Measurements from ENCODE around the gene LRRFIP1.
A peak's percentile ranks its signal among the peaks of the same experiment; 100 is the strongest.

DNA sequence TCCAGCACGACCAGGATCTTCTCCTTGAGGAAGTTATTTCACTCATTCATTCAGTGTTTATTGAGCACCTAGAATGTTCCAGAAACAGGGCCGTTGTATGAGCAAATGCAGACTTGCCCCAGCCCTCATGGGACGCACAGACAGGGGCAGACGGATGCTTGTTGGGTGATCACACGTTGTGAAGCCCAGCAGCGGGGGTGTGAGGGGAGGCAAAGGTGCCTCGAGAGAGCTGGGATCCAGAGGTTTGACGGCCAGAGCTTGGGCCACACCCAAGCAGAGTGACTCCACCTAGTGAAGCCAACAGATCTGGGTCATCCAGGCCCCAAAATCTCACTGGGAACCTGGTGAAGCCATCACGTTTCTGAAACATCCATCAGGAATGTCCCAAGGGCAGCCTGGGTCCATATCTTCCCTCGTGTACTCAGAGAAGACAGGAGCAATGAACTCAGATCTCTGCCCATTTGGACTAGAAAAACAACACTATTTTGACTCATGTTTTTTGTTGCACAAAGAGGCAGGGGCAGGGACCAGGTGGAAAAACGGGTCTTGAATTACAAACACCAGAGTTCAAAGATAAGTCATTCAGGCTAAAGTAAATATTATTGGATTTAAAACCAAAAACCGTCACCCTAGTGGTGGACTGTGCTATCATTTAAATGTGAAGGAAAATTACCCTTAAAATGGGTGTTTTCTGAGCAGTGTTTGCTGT, 116.3 kb downstream of the LRRFIP1 start:
- TF ChIP-seq MYC (IDR thresholded peaks at IDR 0.05; ENCODE audit: low read depth, low read length) (no peak), MYC (CRISPR knock-in tag; IDR thresholded peaks at IDR 0.05; ENCODE audit: borderline replicate concordance, low read depth) (no peak), PKNOX1 (IDR thresholded peaks at IDR 0.05) (no peak), YY1 (IDR thresholded peaks at IDR 0.05; ENCODE audit: borderline replicate concordance in 1 of 3, control insufficient read depth in 1 of 3, extremely low read depth in 1 of 3, insufficient read depth in 3 of 3, insufficient read length in 1 of 3, insufficient replicate concordance in 2 of 3, low read depth in 1 of 3, low read length in 2 of 3) (no peak), HDAC6 (IDR thresholded peaks at IDR 0.05; ENCODE audit: low read depth, low read length) (no peak), EP300 (IDR thresholded peaks at IDR 0.05; ENCODE audit: low read length) (no peak), NCOA6 (IDR thresholded peaks at IDR 0.05) (no peak), CTCF (IDR thresholded peaks at IDR 0.05 in 2 of 3, conservative IDR thresholded peaks at IDR 0.05 in 1 of 3; ENCODE audit: insufficient read depth in 2 of 3, low read depth in 1 of 3, low read length in 3 of 3) (0 out of 6 replicates have a peak, but pooled peaks of 1 of the 3 experiments have one; percentile 2)

Data from K562 (cell line).